ENCODE results near the gene CGRRF1.

GRCh38 chr14:54490445-54491175 is 19.1 kb upstream of the CGRRF1 start:
- no peak for TF ChIP-seq POLR2A (IDR thresholded peaks at IDR 0.05)
- no peak for TF ChIP-seq CTCF (IDR thresholded peaks at IDR 0.05)

Data from testis (tissue), 2 donors.